Fibroblast of the aortic adventitia (primary cell): ENCODE data around the gene CHD2. TPM values are rescaled to one million over a fixed set of nuclear protein-coding genes. Genes with fewer than 3 reads are reported as not detected.

Source experiments
- DNase-seq: peaks from one replicate; pipeline ENCODE4 v3.0.0-alpha.2; 2010; ENCODE audit warnings: low read depth
- H3K4me3 ChIP-seq: 2 replicates; pipeline ENCODE4 v1.5.1; 2011; ENCODE audit warnings: low read depth, mild to moderate bottlenecking, control low read depth, low read length, moderate library complexity
- total RNA-seq: library from RNA; depleted of rRNA; stranded (reverse); fragments of >200 nt; gene quantifications from 2 replicates; pipeline ENCODE4 v1.2.3, GENCODE V29; 2012; ENCODE audit warnings: low replicate concordance
- TF ChIP-seq, protein P1 (sequence below): IDR thresholded peaks from 2 replicates; pipeline ENCODE4 v1.5.1; 2011; ENCODE audit warnings: mild to moderate bottlenecking, low read length, control low read depth, inconsistent platforms; ENCODE audit not compliant: insufficient read depth

Gene CHD2
- total RNA-seq, 1 donor = 83.7 TPM

GRCh38 chr15:92906020-92906419 lies 5.9 kb downstream of the CHD2 start:
- peak overlapping the region; percentile 36 for H3K4me3 ChIP-seq
- TF ChIP-seq, protein P1, sequence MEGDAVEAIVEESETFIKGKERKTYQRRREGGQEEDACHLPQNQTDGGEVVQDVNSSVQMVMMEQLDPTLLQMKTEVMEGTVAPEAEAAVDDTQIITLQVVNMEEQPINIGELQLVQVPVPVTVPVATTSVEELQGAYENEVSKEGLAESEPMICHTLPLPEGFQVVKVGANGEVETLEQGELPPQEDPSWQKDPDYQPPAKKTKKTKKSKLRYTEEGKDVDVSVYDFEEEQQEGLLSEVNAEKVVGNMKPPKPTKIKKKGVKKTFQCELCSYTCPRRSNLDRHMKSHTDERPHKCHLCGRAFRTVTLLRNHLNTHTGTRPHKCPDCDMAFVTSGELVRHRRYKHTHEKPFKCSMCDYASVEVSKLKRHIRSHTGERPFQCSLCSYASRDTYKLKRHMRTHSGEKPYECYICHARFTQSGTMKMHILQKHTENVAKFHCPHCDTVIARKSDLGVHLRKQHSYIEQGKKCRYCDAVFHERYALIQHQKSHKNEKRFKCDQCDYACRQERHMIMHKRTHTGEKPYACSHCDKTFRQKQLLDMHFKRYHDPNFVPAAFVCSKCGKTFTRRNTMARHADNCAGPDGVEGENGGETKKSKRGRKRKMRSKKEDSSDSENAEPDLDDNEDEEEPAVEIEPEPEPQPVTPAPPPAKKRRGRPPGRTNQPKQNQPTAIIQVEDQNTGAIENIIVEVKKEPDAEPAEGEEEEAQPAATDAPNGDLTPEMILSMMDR = no peak
- no peak for DNase-seq

DNA sequence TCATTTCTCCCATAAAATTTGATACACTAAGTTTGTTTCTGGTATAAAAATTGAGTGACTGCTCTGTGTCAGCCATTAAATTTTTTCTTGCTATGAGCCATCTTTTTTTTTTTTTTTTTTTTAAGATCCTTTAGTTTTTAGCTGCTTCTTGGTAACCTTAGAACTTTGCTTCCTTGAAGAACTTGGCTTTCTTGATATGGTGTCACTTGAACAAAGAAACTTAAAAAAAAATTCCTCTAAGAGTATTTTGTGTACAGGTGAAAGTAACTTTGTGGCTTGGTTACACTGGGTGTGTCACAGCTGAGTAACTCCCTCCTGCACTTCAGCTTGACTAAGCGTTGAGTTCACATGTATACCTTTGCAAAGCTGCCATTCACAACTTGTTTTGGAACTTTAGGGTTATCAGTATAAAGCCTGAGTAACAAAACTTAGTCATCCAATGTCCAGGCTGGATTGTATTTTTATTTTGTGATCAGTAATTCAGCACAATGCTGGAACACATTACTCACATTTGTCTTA lies 6.5 kb downstream of the CHD2 start:
- TF ChIP-seq, protein P1 = no peak
- peak overlapping the region; percentile 36 for H3K4me3 ChIP-seq
- peak; percentile 62 for DNase-seq

DNA sequence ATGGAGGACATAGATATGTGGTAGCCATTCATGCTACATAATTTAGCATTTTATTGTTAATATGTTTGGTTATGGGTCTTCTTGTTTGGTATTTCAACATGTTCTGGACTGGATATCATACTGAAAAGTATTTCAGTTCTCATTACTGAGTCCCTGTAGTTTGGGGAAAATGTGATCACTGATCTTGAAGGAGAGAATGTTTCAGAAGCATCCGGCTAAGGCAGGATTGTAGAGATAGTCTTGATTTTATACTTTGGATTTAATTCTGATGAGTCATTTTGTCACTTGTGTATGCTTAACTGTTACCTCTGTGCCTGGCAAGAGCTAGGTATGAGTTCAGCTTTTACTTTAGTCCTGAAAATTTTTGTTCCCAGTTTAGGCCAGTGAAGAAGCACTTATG lies 7.1 kb downstream of the CHD2 start:
- no peak for DNase-seq
- peak overlapping the region; percentile 36 for H3K4me3 ChIP-seq
- TF ChIP-seq, protein P1 = no peak

DNA sequence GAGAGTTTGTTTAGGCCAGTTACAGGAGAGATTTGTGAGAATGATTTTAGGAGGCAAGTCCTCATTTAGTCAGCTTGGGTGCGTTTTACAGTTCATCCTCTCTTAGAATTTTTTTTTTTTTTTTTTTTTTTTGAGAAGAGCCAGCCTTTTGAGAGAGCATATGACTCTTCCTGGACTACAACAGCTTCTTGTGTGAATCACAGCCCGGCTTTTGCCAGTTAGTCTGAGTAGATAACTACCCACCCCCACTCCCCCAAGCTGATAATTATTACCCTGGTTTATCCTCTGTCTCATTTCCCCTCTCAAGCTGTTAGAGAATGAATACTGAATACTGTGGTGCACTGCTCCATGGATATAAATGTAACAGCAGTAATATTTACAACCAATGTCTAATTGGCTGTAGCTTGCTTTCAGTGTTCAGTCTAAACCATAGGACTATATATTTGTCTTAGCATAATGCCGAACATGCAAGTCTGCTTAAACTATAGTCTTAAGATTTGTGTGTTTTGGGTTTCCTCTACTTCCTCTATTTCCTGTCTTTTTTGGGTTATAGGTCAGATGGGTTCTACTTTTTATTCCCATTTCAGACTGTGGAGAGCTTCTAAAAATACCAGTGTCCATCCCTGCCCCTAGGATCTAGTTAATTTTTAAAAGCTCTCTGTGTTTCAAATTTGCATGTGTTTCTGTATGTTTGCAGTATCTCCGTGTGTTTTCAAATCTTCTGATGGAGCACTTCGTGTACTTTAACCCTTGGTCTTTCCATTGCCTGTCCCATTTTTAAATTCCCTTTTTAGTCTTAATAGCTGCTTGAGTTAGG lies 8.0 kb downstream of the CHD2 start:
- peak overlapping the region; percentile 29 for H3K4me3 ChIP-seq
- TF ChIP-seq, protein P1 = no peak
- DNase-seq = peak; percentile 93

- no peak overlapping the region for H3K4me3 ChIP-seq
- DNase-seq = no peak
- TF ChIP-seq, protein P1 = no peak
Measured at GRCh38 chr15:92908713-92909057, 8.6 kb downstream of the CHD2 start.

DNA sequence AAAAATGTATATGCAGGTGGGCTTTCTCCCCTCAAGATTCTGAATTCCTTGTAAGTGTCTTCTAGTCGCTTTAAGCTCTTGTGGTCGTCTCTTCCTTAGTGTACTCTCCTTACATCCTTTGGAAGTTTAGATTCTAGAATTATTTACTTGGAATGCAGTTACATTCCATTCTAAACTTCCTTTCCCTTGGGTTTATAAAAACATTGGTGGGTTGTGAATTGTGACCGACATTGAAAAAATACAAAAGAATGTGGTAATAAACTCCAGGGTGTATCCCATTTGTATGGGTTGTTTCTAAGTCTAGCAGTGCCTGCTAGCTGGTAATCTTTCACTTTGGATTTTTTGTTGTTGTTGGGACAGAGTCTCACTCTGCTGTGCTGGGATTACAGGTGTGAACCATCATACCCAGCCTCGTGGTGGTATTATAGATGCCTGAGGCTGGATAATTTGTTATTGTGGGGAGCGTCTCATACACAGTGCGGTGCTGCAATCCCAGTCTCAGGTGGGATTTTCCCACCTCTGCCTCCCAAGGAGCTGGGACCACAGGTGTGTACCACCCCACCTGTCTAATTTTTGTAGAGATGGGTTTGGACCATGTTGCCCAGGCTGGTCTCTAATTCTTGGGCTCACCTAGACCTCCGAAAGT lies 9.1 kb downstream of the CHD2 start:
- TF ChIP-seq, protein P1 = no peak
- peak overlapping the region; percentile 16 for H3K4me3 ChIP-seq
- peak; percentile 78 for DNase-seq
